ENCODE data around the gene HDAC5. TPM values are rescaled to one million over a fixed set of nuclear protein-coding genes. Genes with fewer than 3 reads are reported as not detected.

The HDAC5 gene
- total RNA-seq, 4 donors from 2014 or later = 45.3 to 182 (median 70.8) TPM

DNA sequence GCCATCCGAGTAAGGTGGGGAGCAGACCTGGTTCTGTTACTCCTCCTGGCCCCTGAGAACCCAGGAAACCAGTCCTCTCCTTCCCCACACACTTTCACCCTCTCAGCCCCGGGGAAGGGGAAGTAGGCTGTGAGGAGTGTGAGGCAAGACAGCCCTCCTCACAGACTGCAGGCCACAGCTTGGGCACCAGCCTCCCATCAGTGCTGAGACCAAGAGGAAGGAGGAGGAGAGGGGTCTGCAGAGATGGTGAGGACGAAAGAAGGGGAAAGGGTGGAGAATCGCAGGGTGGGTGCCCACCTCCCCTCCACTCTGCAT is 45.9 kb downstream of the HDAC5 start:
- intact Hi-C loops (cut with DNase I; ENCODE audit: low total_unique reads) = no loop called here
- WGBS, 2 donors (ENCODE audit: low coverage in 1 of 2) = 64% methylated on average over 4 of the region's 4 CpGs; no CpG with 5 or more reads in 1 of the 2 donors
- peaks cover 0 to 20% (median 4%) of the 10 kb centered on the region in 4 donors for H3K36me3 ChIP-seq

GRCh38 chr17:44076716-44077594 is 46.5 kb downstream of the HDAC5 start:
- intact Hi-C loops (cut with DNase I; ENCODE audit: low total_unique reads) (no loop called here), in situ Hi-C loops (cut with MboI; ENCODE audit: low pct_ligation_motif_present in 1 of 4, low pct_unique_long_range_greater_than_20kb in 1 of 4, low sequenced_read_pairs in 3 of 4) (no loop called here)
- H3K4me1 ChIP-seq = peaks cover under 1 to 2% (median 2%) of the 10 kb centered on the region in 4 donors
- no peaks in the 10 kb centered on the region for H3K9me3 ChIP-seq
- no peak overlapping the region for H3K4me3 ChIP-seq
- WGBS, 2 donors (ENCODE audit: low coverage in 1 of 2) = 66% methylated on average over 6 of the region's 6 CpGs; no CpG with 5 or more reads in 1 of the 2 donors
- TF ChIP-seq POLR2AphosphoS5 (IDR thresholded peaks at IDR 0.05) (no peak), EP300 (IDR thresholded peaks at IDR 0.05; ENCODE audit: low read depth) (no peak), POLR2A (IDR thresholded peaks at IDR 0.05) (no peak)
- TF ChIP-seq, protein P1, sequence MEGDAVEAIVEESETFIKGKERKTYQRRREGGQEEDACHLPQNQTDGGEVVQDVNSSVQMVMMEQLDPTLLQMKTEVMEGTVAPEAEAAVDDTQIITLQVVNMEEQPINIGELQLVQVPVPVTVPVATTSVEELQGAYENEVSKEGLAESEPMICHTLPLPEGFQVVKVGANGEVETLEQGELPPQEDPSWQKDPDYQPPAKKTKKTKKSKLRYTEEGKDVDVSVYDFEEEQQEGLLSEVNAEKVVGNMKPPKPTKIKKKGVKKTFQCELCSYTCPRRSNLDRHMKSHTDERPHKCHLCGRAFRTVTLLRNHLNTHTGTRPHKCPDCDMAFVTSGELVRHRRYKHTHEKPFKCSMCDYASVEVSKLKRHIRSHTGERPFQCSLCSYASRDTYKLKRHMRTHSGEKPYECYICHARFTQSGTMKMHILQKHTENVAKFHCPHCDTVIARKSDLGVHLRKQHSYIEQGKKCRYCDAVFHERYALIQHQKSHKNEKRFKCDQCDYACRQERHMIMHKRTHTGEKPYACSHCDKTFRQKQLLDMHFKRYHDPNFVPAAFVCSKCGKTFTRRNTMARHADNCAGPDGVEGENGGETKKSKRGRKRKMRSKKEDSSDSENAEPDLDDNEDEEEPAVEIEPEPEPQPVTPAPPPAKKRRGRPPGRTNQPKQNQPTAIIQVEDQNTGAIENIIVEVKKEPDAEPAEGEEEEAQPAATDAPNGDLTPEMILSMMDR (IDR thresholded peaks at IDR 0.05) = no peak
- DNase-seq = no peak
- no peak overlapping the region for H3K27ac ChIP-seq
- peaks cover 0 to 20% (median 3%) of the 10 kb centered on the region in 4 donors for H3K36me3 ChIP-seq
- H3K27me3 ChIP-seq = no peaks in the 10 kb centered on the region

More for the DNA sequence above, 45.9 kb downstream of the HDAC5 start:
- TF ChIP-seq EP300 (IDR thresholded peaks at IDR 0.05; ENCODE audit: low read depth) = no peak
- TF ChIP-seq POLR2A (IDR thresholded peaks at IDR 0.05) = no peak
- no peak for TF ChIP-seq POLR2AphosphoS5 (IDR thresholded peaks at IDR 0.05)
- TF ChIP-seq, protein P1 (IDR thresholded peaks at IDR 0.05) = no peak
- Histone ChIP-seq H3K27me3 (no peaks in the 10 kb centered on the region), H3K4me1 (no peaks in the 10 kb centered on the region), H3K27ac (no peak overlapping the region), H3K4me3 (no peak overlapping the region), H3K9me3 (no peaks in the 10 kb centered on the region)
- in situ Hi-C loops (cut with MboI; ENCODE audit: low pct_ligation_motif_present in 1 of 4, low pct_unique_long_range_greater_than_20kb in 1 of 4, low sequenced_read_pairs in 3 of 4) = no loop called here
- DNase-seq = no peak

DNA sequence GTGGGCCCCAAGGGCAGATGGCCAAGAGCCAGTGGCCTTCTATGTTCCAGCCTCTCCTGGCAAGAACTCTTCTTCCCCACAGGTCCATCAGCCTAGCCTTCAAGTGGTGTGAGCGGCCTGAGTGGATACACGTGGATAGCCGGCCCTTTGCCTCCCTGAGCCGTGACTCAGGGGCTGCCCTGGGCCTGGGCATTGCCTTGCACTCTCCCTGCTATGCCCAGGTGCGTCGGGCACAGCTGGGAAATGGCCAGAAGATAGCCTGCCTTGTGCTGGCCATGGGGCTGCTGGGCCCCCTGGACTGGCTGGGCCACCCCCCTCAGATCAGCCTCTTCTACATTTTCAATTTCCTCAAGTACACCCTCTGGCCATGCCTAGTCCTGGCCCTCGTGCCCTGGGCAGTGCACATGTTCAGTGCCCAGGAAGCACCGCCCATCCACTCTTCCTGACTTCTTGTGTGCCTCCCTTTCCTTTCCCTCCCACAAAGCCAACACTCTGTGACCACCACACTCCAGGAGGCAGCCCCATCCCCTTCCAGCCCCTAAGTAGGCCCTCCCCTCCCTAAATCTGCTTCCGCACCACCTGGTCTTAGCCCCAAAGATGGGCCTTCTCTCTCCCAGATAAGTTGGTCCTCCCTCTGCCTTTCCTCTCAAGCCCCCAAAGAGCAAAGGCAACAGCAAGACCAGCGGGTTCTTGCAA is 47.7 kb downstream of the HDAC5 start:
- no peak overlapping the region for H3K4me3 ChIP-seq
- no peak overlapping the region for H3K27ac ChIP-seq
- H3K36me3 ChIP-seq = peaks cover 0 to 20% (median 3%) of the 10 kb centered on the region in 4 donors
- 86% methylated on average over 10 of the region's 10 CpGs; no CpG with 5 or more reads in 1 of the 2 donors for WGBS, 2 donors (ENCODE audit: low coverage in 1 of 2)
- peaks cover 7 to 13% (median 12%) of the 10 kb centered on the region in 4 donors for H3K4me1 ChIP-seq
- intact Hi-C loops (cut with DNase I; ENCODE audit: low total_unique reads) = no loop called here
- H3K27me3 ChIP-seq = no peaks in the 10 kb centered on the region
- no peak for DNase-seq
- TF ChIP-seq, protein P1 (IDR thresholded peaks at IDR 0.05) = no peak
- TF ChIP-seq POLR2AphosphoS5 (IDR thresholded peaks at IDR 0.05) (no peak), EP300 (IDR thresholded peaks at IDR 0.05; ENCODE audit: low read depth) (no peak), POLR2A (IDR thresholded peaks at IDR 0.05) (no peak)
- H3K9me3 ChIP-seq = no peaks in the 10 kb centered on the region
- in situ Hi-C loops (cut with MboI; ENCODE audit: low pct_ligation_motif_present in 1 of 4, low pct_unique_long_range_greater_than_20kb in 1 of 4, low sequenced_read_pairs in 3 of 4) = no loop called here

GRCh38 chr17:44074911-44075285 is 48.5 kb downstream of the HDAC5 start:
- Histone ChIP-seq H3K27ac (no peak overlapping the region), H3K27me3 (no peaks in the 10 kb centered on the region), H3K4me1 (peaks cover 9 to 16% (median 14%) of the 10 kb centered on the region in 4 donors), H3K9me3 (no peaks in the 10 kb centered on the region), H3K4me3 (no peak overlapping the region), H3K36me3 (peaks cover 0 to 20% (median 3%) of the 10 kb centered on the region in 4 donors)
- TF ChIP-seq POLR2A (IDR thresholded peaks at IDR 0.05) (no peak), EP300 (IDR thresholded peaks at IDR 0.05; ENCODE audit: low read depth) (no peak)
- no peak for DNase-seq
- 90 to 91% methylated on average over 2 to 9 of the region's 9 CpGs for WGBS, 2 donors (ENCODE audit: low coverage in 1 of 2)
- intact Hi-C loops (cut with DNase I; ENCODE audit: low total_unique reads) = no loop called here
- in situ Hi-C loops (cut with MboI; ENCODE audit: low pct_ligation_motif_present in 1 of 4, low pct_unique_long_range_greater_than_20kb in 1 of 4, low sequenced_read_pairs in 3 of 4) = loop anchor here in 1 of 4 donors (25.0 kb wide), 1 partner anchor 87 kb away; the partner anchor contains the start of gene ASB16

Data from transverse colon (tissue), 4 donors.